A673 (cell line): ENCODE results near the gene TMEM60. TPM values are rescaled to one million over a fixed set of nuclear protein-coding genes. Genes with fewer than 3 reads are reported as not detected.

Experiments used
- BruUV-seq: library from RNA; stranded (reverse); fragments of 400-500 nt; replicated peaks from 2 replicates; lab custom pipeline; 2021; lab: Mats Ljungman, UMichigan
- CTCF ChIA-PET: fragments of 300-600 bp; sonication (Branson Sonifier 250); formaldehyde crosslinking; loops from one replicate; lab custom pipeline; 2022; ENCODE audit warnings: antibody characterized with exemption; lab: Charles Lee
- POLR2A ChIA-PET: fragments of 300-600 bp; sonication (Branson Sonifier 250); formaldehyde crosslinking; loops from one replicate; lab custom pipeline; 2022; ENCODE audit warnings: antibody characterized with exemption; ENCODE audit not compliant: low non-redundant PET; lab: Charles Lee
- DNase-seq: peaks from one replicate; pipeline ENCODE4 v3.0.0-alpha.2; 2015; ENCODE audit warnings: low spot score
- H3K27ac ChIP-seq: fragments of 200-600 bp; sonication (generic); 2 replicates; pipeline ENCODE4 v1.5.1; 2016; ENCODE audit warnings: mixed run types, low read depth, mild to moderate bottlenecking, mixed read lengths, antibody characterized with exemption, low read length; ENCODE audit not compliant: poor library complexity, severe bottlenecking
- H3K27me3 ChIP-seq: fragments of 200-600 bp; sonication (generic); replicated peaks from 2 replicates; pipeline ENCODE4 v1.6.1; 2017; ENCODE audit warnings: mixed run types, low read depth, mild to moderate bottlenecking, mixed read lengths, antibody characterized with exemption, low read length; ENCODE audit not compliant: insufficient read depth, poor library complexity
- H3K36me3 ChIP-seq: fragments of 200-600 bp; sonication (generic); 2 replicates; pipeline ENCODE4 v1.6.1; 2016; ENCODE audit warnings: mixed run types, mild to moderate bottlenecking, mixed read lengths, antibody characterized with exemption, low read length; ENCODE audit not compliant: insufficient read depth, poor library complexity, severe bottlenecking
- H3K4me1 ChIP-seq: fragments of 200-600 bp; sonication (generic); 2 replicates; pipeline ENCODE4 v1.6.1; 2017; ENCODE audit warnings: mixed run types, mild to moderate bottlenecking, mixed read lengths, antibody characterized with exemption, low read length; ENCODE audit not compliant: insufficient read depth, poor library complexity, severe bottlenecking
- H3K4me3 ChIP-seq: fragments of 200-600 bp; sonication (generic); 2 replicates; pipeline ENCODE4 v1.5.1; 2016; ENCODE audit warnings: low read depth, mixed run types, mild to moderate bottlenecking, mixed read lengths, low read length; ENCODE audit not compliant: poor library complexity, severe bottlenecking
- H3K9me3 ChIP-seq: fragments of 200-600 bp; sonication (generic); 2 replicates; pipeline ENCODE4 v1.6.1; 2016; ENCODE audit warnings: mixed run types, low read depth, mild to moderate bottlenecking, mixed read lengths, antibody characterized with exemption, low read length; ENCODE audit not compliant: poor library complexity, severe bottlenecking
- EZH2 ChIP-seq: fragments of 200-600 bp; sonication (generic); IDR thresholded peaks from 2 replicates; pipeline ENCODE4 v1.6.1; 2017; ENCODE audit warnings: borderline replicate concordance, low read depth, mild to moderate bottlenecking, mixed read lengths, antibody characterized with exemption, low read length; ENCODE audit not compliant: poor library complexity, severe bottlenecking
- intact Hi-C: fragments of 100-400 bp; cut with micrococcal nuclease; formaldehyde crosslinking; loops from one replicate; pipeline ENCODE4 v1.10.0; 2022; ENCODE audit not compliant: unreplicated experiment
- total RNA-seq: library from RNA; stranded (reverse); gene quantifications from 2 replicates; pipeline ENCODE4 v1.2.3, GENCODE V29; 2021
- TF ChIP-seq, protein P1 (sequence below): fragments of 300-800, 200-600 bp; sonication (generic); conservative IDR thresholded peaks from 2 replicates; pipeline ENCODE4 v1.5.1; 2017; ENCODE audit warnings: low read depth, mild to moderate bottlenecking, antibody characterized with exemption, low read length, moderate library complexity, mixed read lengths

Gene TMEM60
- total RNA-seq, 1 experiment from 2014 or later, result 14.8 TPM

DNA sequence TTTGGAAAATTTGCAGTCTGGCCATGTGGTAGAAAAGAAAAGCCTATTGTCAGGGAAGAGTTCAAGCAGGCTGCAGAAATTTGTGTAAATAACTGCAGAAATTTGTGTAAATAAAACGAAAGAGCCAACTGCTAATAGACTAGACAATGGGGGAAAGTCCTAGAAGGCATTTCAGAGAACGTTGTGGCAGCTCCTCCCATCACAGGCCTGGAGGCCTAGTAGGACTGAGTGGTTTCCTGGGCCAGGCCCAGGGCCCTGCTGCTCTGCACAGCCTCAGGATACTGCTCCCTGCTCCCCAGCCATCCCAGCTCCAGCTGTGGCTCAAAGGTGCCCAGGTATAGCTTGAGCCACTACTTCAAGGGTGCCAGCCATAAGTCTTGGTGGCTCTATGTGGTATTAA, 51.1 kb downstream of the TMEM60 start:
- BruUV-seq, result no TSS peak
- POLR2A ChIA-PET, result no interaction called here
- H3K27me3 ChIP-seq, result no peaks in the 10 kb centered on the region
- peaks cover 6% of the 10 kb centered on the region for H3K36me3 ChIP-seq
- TF ChIP-seq EZH2, result no peak
- TF ChIP-seq, protein P1, sequence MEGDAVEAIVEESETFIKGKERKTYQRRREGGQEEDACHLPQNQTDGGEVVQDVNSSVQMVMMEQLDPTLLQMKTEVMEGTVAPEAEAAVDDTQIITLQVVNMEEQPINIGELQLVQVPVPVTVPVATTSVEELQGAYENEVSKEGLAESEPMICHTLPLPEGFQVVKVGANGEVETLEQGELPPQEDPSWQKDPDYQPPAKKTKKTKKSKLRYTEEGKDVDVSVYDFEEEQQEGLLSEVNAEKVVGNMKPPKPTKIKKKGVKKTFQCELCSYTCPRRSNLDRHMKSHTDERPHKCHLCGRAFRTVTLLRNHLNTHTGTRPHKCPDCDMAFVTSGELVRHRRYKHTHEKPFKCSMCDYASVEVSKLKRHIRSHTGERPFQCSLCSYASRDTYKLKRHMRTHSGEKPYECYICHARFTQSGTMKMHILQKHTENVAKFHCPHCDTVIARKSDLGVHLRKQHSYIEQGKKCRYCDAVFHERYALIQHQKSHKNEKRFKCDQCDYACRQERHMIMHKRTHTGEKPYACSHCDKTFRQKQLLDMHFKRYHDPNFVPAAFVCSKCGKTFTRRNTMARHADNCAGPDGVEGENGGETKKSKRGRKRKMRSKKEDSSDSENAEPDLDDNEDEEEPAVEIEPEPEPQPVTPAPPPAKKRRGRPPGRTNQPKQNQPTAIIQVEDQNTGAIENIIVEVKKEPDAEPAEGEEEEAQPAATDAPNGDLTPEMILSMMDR, result no peak
- no peak for DNase-seq
- H3K9me3 ChIP-seq, result no peaks in the 10 kb centered on the region
- peaks cover 7% of the 10 kb centered on the region for H3K4me1 ChIP-seq
- intact Hi-C loops, result no loop called here
- no peak overlapping the region for H3K4me3 ChIP-seq
- CTCF ChIA-PET, result interaction anchor here (0.6 kb wide), 1 partner anchor 51 kb away, joined by 3 read pairs; no protein-coding TSS in a partner anchor
- H3K27ac ChIP-seq, result no peak overlapping the region

DNA sequence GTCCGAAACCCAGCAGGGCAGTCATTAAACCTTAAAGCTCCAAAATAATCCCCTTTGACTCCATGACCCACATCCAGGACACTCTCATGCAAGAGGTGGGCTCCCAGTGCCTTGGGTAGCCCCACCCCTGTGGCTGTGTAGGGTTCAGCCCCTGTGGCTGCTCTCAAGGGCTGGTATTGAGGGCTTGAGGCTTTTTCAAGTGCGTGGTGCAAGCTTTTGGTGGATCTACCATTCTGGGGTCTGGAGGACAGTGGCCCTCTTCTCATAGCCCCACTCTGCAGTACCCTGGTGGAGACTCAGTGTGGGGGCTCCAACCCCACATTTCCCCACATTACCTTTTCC, 51.4 kb downstream of the TMEM60 start:
- DNase-seq, result no peak
- intact Hi-C loops, result no loop called here
- ChIA-PET POLR2A (no interaction called here), CTCF (no interaction called here)
- Histone ChIP-seq H3K4me3 (no peak overlapping the region), H3K27ac (no peak overlapping the region), H3K27me3 (no peaks in the 10 kb centered on the region), H3K9me3 (no peaks in the 10 kb centered on the region), H3K4me1 (peaks cover 7% of the 10 kb centered on the region), H3K36me3 (peaks cover 6% of the 10 kb centered on the region)
- BruUV-seq, result no TSS peak
- no peak for TF ChIP-seq EZH2
- TF ChIP-seq, protein P1, result no peak

DNA sequence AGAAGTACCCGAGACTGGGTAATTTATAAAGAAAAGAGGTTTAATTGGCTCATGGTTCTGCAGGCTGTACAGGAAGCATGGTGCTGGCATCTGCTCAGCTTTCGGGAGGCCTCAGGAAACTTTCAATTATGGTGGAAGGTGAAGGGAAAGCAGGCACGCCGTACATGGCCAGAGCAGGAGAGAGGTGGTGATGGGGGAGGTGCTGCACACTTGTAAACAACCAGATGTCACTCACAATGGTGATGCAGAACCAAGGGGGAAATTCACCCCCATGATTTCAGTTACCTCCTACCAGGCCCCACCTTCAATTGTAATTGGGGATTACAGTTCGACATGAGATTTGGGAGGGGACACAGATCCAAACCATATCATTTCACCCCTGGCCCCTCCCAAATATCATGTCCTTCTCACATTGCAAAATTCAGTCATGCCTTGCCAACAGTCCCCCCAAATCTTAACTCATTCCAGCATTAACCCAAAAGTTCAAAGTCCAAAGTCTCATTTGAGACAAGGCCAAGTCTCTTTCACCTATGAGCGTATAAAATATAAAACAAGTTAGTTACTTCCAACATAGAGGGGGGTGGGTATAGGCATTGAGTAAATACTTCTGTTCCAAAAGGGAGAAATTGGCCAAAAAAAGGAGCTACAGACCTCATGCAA, 51.9 kb downstream of the TMEM60 start:
- ChIA-PET CTCF (no interaction called here), POLR2A (no interaction called here)
- BruUV-seq, result no TSS peak
- H3K4me1 ChIP-seq, result peaks cover 7% of the 10 kb centered on the region
- peaks cover 9% of the 10 kb centered on the region for H3K36me3 ChIP-seq
- H3K27ac ChIP-seq, result no peak overlapping the region
- TF ChIP-seq, protein P1, result no peak
- TF ChIP-seq EZH2, result no peak
- no peaks in the 10 kb centered on the region for H3K27me3 ChIP-seq
- no peaks in the 10 kb centered on the region for H3K9me3 ChIP-seq
- no peak overlapping the region for H3K4me3 ChIP-seq
- no peak for DNase-seq
- intact Hi-C loops, result no loop called here
